ENCODE data around the gene DNPEP. TPM values are rescaled to one million over a fixed set of nuclear protein-coding genes. Genes with fewer than 3 reads are reported as not detected.

DNPEP gene
- total RNA-seq, 1 donor from 2014 or later: 85.1 TPM

DNA sequence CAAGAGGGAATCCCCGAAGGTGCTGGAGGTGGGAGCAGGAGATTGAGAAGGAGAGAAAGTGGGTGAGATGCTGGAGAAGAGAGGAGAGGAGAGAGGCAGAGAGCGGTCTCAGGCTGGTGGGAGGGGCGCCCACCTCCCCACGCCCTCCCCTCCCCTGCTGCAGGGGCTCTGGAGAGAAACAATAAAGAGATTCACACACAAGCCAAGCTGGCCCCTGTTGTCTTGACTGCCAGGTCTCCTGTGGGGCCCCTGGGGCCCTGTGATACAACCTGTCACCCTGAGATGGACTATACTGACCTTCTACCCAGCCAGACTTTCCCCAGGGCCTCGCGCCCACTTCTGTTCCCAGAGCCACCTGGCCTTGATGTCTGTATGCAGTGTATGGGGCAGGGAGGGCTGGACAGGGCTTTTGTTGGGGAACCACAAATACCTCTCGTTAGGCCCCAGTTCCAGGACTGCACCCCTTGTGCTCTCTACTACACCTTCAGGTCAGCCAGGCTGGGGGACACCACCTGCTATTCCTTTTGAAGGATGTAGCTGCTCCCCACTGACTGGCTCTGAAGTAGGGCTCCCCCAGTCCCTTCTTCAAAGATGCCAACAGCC, 38.9 kb upstream of the DNPEP start:
- peaks cover 15% of the 10 kb centered on the region for H3K4me1 Mint-ChIP-seq
- no peak overlapping the region for H3K4me3 Mint-ChIP-seq
- H3K9me3 Mint-ChIP-seq: no peaks in the 10 kb centered on the region
- peaks cover 2% of the 10 kb centered on the region for H3K27me3 Mint-ChIP-seq (ENCODE audit: low read depth)
- no peak for DNase-seq (ENCODE audit: low spot score in 2 of 2, unreplicated experiment in 2 of 2)
- TF ChIP-seq, protein P1, sequence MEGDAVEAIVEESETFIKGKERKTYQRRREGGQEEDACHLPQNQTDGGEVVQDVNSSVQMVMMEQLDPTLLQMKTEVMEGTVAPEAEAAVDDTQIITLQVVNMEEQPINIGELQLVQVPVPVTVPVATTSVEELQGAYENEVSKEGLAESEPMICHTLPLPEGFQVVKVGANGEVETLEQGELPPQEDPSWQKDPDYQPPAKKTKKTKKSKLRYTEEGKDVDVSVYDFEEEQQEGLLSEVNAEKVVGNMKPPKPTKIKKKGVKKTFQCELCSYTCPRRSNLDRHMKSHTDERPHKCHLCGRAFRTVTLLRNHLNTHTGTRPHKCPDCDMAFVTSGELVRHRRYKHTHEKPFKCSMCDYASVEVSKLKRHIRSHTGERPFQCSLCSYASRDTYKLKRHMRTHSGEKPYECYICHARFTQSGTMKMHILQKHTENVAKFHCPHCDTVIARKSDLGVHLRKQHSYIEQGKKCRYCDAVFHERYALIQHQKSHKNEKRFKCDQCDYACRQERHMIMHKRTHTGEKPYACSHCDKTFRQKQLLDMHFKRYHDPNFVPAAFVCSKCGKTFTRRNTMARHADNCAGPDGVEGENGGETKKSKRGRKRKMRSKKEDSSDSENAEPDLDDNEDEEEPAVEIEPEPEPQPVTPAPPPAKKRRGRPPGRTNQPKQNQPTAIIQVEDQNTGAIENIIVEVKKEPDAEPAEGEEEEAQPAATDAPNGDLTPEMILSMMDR (IDR thresholded peaks at IDR 0.05; ENCODE audit: unreplicated experiment): no peak
- H3K36me3 Mint-ChIP-seq: no peaks in the 10 kb centered on the region
- no peak overlapping the region for H3K27ac Mint-ChIP-seq

DNA sequence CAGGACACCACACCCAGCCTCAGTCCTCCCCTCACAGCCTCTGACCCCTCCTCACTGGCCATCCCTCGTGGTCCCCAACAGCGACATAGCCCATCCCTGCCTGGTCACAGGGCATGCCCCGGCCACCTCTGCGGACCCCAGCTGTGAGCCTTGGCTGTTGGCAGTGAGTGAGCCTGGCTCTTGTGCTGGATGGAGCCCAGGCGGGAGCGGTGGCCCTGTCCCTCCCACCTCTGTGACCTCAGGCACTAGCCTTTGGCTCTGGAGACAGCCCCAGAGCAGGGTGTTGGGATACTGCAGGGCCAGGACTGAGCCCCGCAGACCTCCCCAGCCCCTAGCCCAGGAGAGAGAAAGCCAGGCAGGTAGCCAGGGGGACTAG, 38.3 kb upstream of the DNPEP start:
- Mint-ChIP-seq H3K4me1 (peaks cover 12% of the 10 kb centered on the region), H3K9me3 (no peaks in the 10 kb centered on the region), H3K4me3 (no peak overlapping the region), H3K36me3 (no peaks in the 10 kb centered on the region), H3K27me3 (ENCODE audit: low read depth) (peaks cover 2% of the 10 kb centered on the region), H3K27ac (no peak overlapping the region)
- DNase-seq (ENCODE audit: low spot score in 2 of 2, unreplicated experiment in 2 of 2): no peak
- TF ChIP-seq, protein P1 (IDR thresholded peaks at IDR 0.05; ENCODE audit: unreplicated experiment): no peak

DNA sequence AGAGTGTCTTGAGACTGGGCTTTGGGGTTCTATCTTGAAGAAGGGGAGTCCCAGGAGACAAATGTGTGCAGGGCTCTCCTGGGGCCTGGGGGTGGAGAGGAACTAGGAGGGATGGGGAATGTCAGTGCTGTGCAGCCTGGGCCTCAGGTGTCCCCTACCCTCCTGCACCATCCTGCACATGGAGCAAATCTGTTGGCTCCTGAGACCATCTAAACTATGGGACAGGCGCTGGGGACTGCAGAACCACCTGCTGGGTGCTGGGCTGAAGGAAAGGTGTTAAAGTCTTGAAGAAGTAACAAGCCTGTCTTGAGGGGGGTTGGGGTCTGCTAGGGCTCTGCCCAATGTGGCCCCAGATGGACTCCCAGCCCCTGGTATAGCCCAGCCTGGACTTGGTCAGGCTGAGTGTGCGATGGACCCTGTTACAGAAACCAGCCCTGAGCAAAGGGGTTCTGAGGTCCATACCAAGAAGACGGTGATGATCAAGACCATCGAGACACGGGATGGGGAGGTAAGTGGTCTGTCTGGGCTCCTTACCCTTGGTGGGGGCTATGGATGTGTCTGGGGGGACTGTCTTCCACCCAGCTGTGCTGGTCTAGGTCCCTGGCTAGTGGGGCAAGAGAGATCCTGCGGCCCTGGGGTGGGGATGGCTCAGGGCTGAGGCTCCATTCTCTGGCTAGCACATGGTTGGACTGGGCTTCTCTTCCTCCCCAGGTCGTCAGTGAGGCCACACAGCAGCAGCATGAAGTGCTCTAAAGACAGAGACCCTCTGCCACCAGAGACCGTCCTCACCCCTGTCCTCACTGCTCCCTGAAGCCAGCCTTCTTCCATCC, 37.7 kb upstream of the DNPEP start:
- no peak overlapping the region for H3K27ac Mint-ChIP-seq

DNA sequence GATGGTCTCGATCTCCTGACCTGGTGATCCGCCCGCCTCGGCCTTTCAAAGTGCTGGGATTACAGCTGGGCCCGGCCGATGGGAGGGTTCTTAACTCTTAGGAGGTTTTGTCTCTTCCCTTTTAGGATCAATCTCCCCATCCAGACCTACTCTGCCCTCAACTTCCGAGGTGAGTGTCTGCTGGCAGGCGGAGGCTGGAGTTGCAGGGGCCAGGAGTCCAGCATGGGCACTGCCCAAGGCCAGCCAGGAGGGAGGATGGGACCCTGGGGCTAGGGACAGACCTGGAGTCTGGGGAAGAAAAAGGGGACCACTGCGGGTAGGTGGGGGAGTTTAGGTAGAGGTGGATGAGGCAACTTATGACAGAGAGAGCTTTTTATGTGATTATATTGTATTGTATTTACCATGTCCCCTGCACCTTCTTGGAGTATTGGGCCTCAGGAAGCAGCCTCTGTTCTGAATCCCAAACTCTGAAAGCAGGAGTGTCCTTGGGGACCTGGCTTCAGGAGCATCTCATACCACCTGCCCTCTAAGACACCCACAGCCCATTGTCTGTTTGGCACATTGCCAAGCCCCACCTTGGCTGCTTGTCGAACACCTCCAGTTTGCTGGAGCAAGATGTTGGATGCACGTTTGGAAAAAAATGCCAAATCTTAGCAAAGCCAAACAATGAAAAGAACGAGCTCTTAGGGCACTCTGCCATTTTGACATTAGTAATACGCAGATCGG, 36.1 kb upstream of the DNPEP start:
- H3K27me3 Mint-ChIP-seq (ENCODE audit: low read depth): peaks cover 20% of the 10 kb centered on the region
- H3K27ac Mint-ChIP-seq: no peak overlapping the region
- no peak for DNase-seq (ENCODE audit: low spot score in 2 of 2, unreplicated experiment in 2 of 2)
- TF ChIP-seq, protein P1 (IDR thresholded peaks at IDR 0.05; ENCODE audit: unreplicated experiment): no peak
- no peaks in the 10 kb centered on the region for H3K9me3 Mint-ChIP-seq
- H3K4me3 Mint-ChIP-seq: no peak overlapping the region
- H3K36me3 Mint-ChIP-seq: no peaks in the 10 kb centered on the region
- peaks cover 19% of the 10 kb centered on the region for H3K4me1 Mint-ChIP-seq

More for the DNA sequence above, 37.7 kb upstream of the DNPEP start:
- Mint-ChIP-seq H3K9me3 (no peaks in the 10 kb centered on the region), H3K36me3 (no peaks in the 10 kb centered on the region), H3K4me1 (peaks cover 12% of the 10 kb centered on the region), H3K27me3 (ENCODE audit: low read depth) (peaks cover 6% of the 10 kb centered on the region), H3K4me3 (no peak overlapping the region)
- no peak for DNase-seq (ENCODE audit: low spot score in 2 of 2, unreplicated experiment in 2 of 2)
- TF ChIP-seq, protein P1 (IDR thresholded peaks at IDR 0.05; ENCODE audit: unreplicated experiment): no peak

DNA sequence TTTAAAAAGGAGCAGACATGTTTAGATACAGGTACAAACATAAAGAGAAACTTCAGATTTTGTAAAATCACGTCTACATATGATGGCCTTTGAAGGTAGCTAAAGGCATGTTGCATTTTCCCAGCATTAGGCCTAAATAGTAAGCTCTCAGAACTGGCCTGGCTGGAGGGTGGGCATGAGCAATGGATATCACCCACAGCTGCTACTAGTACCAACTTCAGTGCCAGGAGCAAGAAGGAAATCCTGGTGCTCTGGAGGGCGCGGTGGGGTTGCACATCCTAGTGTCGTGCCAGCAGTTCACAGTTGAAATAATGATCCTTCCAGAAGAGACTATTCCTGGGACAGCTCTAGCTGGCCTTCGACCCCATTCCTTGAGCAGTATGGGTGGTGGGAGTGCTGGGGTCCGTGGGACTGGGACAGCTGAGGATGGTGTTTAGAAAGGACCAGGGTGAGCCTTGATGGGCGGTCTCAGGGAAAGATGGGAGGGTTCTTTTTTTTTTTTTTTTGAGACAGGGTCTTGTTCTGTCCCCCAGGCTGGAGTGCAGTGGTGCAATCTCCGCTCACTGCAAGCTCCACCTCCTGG, 35.3 kb upstream of the DNPEP start:
- Mint-ChIP-seq H3K27me3 (ENCODE audit: low read depth) (peaks cover 23% of the 10 kb centered on the region), H3K9me3 (no peaks in the 10 kb centered on the region), H3K27ac (no peak overlapping the region), H3K4me3 (no peak overlapping the region), H3K4me1 (peaks cover 19% of the 10 kb centered on the region), H3K36me3 (no peaks in the 10 kb centered on the region)
- TF ChIP-seq, protein P1 (IDR thresholded peaks at IDR 0.05; ENCODE audit: unreplicated experiment): no peak
- no peak for DNase-seq (ENCODE audit: low spot score in 2 of 2, unreplicated experiment in 2 of 2)
